ENCODE measurements around the gene EID2. TPM values are rescaled to one million over a fixed set of nuclear protein-coding genes. Genes with fewer than 3 reads are reported as not detected.
A peak's percentile ranks its signal among the peaks of the same experiment; 100 is the strongest.

EID2 gene
- total RNA-seq, 4 donors from 2014 or later = 6.0 to 10.5 (median 9.5) TPM

DNA sequence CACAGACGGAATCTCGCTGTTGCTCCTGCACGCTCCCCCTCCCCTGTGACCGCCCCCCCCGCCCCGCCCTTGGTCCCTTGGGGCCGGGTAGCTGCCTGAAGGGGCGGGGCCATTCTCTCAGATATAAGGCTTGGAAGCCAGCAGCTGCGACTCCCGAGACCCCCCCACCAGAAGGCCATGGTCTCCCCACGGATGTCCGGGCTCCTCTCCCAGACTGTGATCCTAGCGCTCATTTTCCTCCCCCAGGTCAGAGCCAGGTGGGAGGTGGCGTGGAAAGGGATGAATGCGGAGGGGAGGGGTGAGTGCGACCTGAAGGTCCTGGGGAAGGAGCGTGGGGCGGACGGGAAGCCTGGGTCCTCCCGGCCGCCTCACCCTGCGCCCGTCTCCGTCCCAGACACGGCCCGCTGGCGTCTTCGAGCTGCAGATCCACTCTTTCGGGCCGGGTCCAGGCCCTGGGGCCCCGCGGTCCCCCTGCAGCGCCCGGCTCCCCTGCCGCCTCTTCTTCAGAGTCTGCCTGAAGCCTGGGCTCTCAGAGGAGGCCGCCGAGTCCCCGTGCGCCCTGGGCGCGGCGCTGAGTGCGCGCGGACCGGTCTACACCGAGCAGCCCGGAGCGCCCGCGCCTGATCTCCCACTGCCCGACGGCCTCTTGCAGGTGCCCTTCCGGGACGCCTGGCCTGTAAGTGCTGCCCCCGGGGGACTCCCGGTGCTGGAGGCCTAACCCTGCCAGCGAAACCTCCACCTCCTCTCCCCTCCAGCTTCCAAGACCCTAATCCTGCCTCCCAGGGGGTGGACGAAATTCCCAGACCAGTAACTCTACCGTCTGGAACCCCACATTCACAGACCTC is 40.9 kb downstream of the EID2 start, which contains the start of gene DLL3:
DLL3 (plus strand) TSS at position 150 of the 845 bp plus-strand sequence; CDS start at position 178, 28 bp downstream.
- WGBS, 2 donors = 0 to 4% methylated on average over 4 to 14 of the region's 60 CpGs
- no peak for DNase-seq
- H3K4me1 ChIP-seq = peaks cover 15 to 29% (median 17%) of the 10 kb centered on the region in 3 donors
- H3K4me3 ChIP-seq = peak within 1 kb of the TSS in 1 of 4 donors; percentile 44
- H3K36me3 ChIP-seq = no peaks in the 10 kb centered on the region
- peaks cover 0 to 6% (median 0%) of the 10 kb centered on the region in 3 donors for H3K9me3 ChIP-seq
- TF ChIP-seq POLR2A (IDR thresholded peaks at IDR 0.05) = no peak
- TF ChIP-seq, protein P1, sequence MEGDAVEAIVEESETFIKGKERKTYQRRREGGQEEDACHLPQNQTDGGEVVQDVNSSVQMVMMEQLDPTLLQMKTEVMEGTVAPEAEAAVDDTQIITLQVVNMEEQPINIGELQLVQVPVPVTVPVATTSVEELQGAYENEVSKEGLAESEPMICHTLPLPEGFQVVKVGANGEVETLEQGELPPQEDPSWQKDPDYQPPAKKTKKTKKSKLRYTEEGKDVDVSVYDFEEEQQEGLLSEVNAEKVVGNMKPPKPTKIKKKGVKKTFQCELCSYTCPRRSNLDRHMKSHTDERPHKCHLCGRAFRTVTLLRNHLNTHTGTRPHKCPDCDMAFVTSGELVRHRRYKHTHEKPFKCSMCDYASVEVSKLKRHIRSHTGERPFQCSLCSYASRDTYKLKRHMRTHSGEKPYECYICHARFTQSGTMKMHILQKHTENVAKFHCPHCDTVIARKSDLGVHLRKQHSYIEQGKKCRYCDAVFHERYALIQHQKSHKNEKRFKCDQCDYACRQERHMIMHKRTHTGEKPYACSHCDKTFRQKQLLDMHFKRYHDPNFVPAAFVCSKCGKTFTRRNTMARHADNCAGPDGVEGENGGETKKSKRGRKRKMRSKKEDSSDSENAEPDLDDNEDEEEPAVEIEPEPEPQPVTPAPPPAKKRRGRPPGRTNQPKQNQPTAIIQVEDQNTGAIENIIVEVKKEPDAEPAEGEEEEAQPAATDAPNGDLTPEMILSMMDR (IDR thresholded peaks at IDR 0.05) = no peak
- no peak within 1 kb of the TSS for H3K27ac ChIP-seq
- peaks cover 5 to 87% (median 25%) of the 10 kb centered on the region in 4 donors for H3K27me3 ChIP-seq
- intact Hi-C loops (cut with DNase I) = no loop called here

DNA sequence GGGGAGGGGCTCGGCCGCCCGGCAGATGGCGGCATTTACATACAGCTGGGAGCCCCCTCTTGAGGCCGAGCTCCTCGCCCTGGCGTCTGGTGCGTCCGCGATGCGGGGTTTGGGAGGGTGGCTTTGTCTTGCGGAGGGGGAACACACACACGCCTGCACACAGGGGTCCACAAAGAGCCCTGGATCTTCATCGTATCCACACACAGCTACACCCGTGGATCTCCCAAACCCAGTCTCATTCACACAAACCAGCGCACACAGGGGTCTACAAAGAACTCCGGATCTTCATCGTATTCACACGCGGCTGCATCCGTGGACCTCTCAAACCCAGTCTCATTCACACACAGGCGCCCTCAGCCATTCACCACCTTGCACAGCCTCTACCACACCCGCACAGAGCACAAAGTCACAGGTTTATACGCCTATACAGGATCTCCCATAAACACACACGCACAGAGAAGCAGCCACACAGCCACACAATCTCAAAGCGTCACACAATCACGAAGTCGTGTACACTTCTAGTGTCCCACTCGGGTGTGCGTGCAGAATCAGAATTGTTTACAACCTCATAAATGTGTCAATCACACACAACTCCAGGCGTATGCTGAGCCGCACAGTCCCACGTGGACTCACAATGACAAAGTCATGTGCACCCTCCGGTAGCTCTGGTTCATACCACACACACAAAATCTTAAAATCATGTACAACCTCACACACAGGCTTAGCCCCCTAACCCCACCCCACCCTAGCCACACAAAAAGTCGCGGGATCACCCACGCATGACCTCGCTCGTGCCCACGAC is 41.8 kb downstream of the EID2 start:
- WGBS, 2 donors = 2% methylated on average over 24 to 30 of the region's 40 CpGs
- Histone ChIP-seq H3K36me3 (no peaks in the 10 kb centered on the region), H3K9me3 (peaks cover 0 to 6% (median 0%) of the 10 kb centered on the region in 3 donors), H3K27me3 (peaks cover 5 to 78% (median 24%) of the 10 kb centered on the region in 4 donors), H3K4me3 (peak overlapping the region in 1 of 4 donors; percentile 44), H3K4me1 (peaks cover 15 to 28% (median 17%) of the 10 kb centered on the region in 3 donors), H3K27ac (no peak overlapping the region)
- intact Hi-C loops (cut with DNase I) = no loop called here
- TF ChIP-seq, protein P1 (IDR thresholded peaks at IDR 0.05) = peak in 1 of 6 experiments; percentile 19
- TF ChIP-seq POLR2A (IDR thresholded peaks at IDR 0.05) = no peak
- no peak for DNase-seq

DNA sequence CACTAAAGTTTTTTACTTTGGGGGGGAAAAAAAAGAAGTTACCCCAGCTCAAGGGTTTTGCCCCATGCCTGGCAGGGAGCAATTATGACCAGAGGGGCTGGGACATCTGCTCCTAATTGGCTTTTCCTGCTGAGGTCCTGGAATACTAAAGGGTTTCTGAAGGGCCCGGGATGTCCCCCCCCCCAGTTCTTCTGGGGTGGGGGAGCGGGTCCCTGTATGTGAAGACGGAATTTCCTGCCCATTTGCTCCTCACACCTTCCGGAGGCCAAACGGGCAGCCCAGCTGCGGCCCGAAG is 42.3 kb downstream of the EID2 start:
- H3K27me3 ChIP-seq = peaks cover 5 to 73% (median 23%) of the 10 kb centered on the region in 4 donors
- no peak for DNase-seq
- no peaks in the 10 kb centered on the region for H3K36me3 ChIP-seq
- intact Hi-C loops (cut with DNase I) = no loop called here
- TF ChIP-seq POLR2A (IDR thresholded peaks at IDR 0.05) = no peak
- TF ChIP-seq, protein P1 (IDR thresholded peaks at IDR 0.05) = no peak
- H3K27ac ChIP-seq = no peak overlapping the region
- H3K4me3 ChIP-seq = peak overlapping the region in 1 of 4 donors; percentile 44
- H3K9me3 ChIP-seq = peaks cover 0 to 3% (median 0%) of the 10 kb centered on the region in 3 donors
- peaks cover 15 to 22% (median 17%) of the 10 kb centered on the region in 3 donors for H3K4me1 ChIP-seq
- WGBS, 2 donors = 0% methylated on average over 1 to 6 of the region's 7 CpGs

DNA sequence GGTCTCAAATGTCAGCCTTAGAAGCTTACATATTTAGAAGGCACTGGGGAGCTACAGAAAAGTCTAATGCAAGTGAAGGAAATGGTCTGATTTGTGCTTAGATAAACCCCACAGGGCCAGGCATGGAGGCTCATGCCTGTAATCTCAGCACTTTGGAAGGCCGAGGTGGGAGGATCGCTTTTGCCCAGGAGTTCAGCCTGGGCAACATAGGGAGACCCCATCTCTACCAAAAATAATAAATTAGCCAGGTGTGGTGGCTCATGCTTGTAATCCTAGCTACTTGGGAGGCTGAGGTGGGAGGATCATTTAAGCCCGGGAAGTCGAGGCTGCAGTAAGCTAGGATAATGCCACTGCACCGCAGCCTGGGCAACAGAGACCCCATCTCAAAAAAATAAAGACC is 43.9 kb downstream of the EID2 start:
- 83 to 88% methylated on average over 3 to 5 of the region's 5 CpGs for WGBS, 2 donors
- TF ChIP-seq, protein P1 (IDR thresholded peaks at IDR 0.05) = no peak
- no peak for TF ChIP-seq POLR2A (IDR thresholded peaks at IDR 0.05)
- Histone ChIP-seq H3K27me3 (peaks cover 5 to 57% (median 23%) of the 10 kb centered on the region in 4 donors), H3K36me3 (peaks cover 0 to 13% (median 0%) of the 10 kb centered on the region in 3 donors), H3K4me3 (no peak overlapping the region), H3K9me3 (no peaks in the 10 kb centered on the region), H3K4me1 (peaks cover 15 to 20% (median 17%) of the 10 kb centered on the region in 3 donors), H3K27ac (no peak overlapping the region)
- no peak for DNase-seq
- intact Hi-C loops (cut with DNase I) = no loop called here
